ENCODE data around the gene PTPRJ. TPM values are rescaled to one million over a fixed set of nuclear protein-coding genes. Genes with fewer than 3 reads are reported as not detected.
A peak's percentile ranks its signal among the peaks of the same experiment; 100 is the strongest.

The PTPRJ gene
- total and polyA plus RNA-seq, 9 of the 15 experiments (the other 6 are each of a cell fraction or from before 2014, with no cell fraction given): 0.56 to 10.7 (median 4.8) TPM

- TF ChIP-seq, protein P1, sequence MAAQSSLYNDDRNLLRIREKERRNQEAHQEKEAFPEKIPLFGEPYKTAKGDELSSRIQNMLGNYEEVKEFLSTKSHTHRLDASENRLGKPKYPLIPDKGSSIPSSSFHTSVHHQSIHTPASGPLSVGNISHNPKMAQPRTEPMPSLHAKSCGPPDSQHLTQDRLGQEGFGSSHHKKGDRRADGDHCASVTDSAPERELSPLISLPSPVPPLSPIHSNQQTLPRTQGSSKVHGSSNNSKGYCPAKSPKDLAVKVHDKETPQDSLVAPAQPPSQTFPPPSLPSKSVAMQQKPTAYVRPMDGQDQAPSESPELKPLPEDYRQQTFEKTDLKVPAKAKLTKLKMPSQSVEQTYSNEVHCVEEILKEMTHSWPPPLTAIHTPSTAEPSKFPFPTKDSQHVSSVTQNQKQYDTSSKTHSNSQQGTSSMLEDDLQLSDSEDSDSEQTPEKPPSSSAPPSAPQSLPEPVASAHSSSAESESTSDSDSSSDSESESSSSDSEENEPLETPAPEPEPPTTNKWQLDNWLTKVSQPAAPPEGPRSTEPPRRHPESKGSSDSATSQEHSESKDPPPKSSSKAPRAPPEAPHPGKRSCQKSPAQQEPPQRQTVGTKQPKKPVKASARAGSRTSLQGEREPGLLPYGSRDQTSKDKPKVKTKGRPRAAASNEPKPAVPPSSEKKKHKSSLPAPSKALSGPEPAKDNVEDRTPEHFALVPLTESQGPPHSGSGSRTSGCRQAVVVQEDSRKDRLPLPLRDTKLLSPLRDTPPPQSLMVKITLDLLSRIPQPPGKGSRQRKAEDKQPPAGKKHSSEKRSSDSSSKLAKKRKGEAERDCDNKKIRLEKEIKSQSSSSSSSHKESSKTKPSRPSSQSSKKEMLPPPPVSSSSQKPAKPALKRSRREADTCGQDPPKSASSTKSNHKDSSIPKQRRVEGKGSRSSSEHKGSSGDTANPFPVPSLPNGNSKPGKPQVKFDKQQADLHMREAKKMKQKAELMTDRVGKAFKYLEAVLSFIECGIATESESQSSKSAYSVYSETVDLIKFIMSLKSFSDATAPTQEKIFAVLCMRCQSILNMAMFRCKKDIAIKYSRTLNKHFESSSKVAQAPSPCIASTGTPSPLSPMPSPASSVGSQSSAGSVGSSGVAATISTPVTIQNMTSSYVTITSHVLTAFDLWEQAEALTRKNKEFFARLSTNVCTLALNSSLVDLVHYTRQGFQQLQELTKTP (IDR thresholded peaks at IDR 0.05; ENCODE audit: low read depth in 1 of 2, partially characterized antibody in 2 of 2): peak in 1 of 2 experiments; percentile 70
- TF ChIP-seq TCF7L2 (IDR thresholded peaks at IDR 0.05; ENCODE audit: low read depth, low read length): no peak
- TF ChIP-seq SOX6 (IDR thresholded peaks at IDR 0.05): peak; percentile 70; the same call in 1 of the 2 replicates
- TF ChIP-seq FOS (IDR thresholded peaks at IDR 0.05; ENCODE audit: extremely low read depth, insufficient read length): no peak
- peak; percentile 87 for TF ChIP-seq TOE1 (IDR thresholded peaks at IDR 0.05; ENCODE audit: borderline replicate concordance)
- TF ChIP-seq TOE1 (CRISPR knock-in tag; IDR thresholded peaks at IDR 0.05; ENCODE audit: borderline replicate concordance, low read depth): no peak
- TF ChIP-seq MEF2D (tag; conservative IDR thresholded peaks at IDR 0.05; ENCODE audit: low read depth): no peak
- peak in 1 of 2 experiments; percentile 40; a peak in 1 of 4 replicates for TF ChIP-seq ZMIZ1 (IDR thresholded peaks at IDR 0.05; ENCODE audit: low read depth in 2 of 2, low read length in 2 of 2)
- TF ChIP-seq TBL1XR1 (IDR thresholded peaks at IDR 0.05; ENCODE audit: low read length in 2 of 2): 0 out of 4 replicates have a peak, but pooled peaks of 1 of the 2 experiments have one; percentile 53
- peak; percentile 93 for TF ChIP-seq ZFP36 (IDR thresholded peaks at IDR 0.05; ENCODE audit: low read depth, low read length, partially characterized antibody)
- peak; percentile 58; the same call in 1 of the 2 replicates for TF ChIP-seq ZKSCAN1 (IDR thresholded peaks at IDR 0.05; ENCODE audit: low read depth, low read length)
- TF ChIP-seq CBX1 (IDR thresholded peaks at IDR 0.05; ENCODE audit: low read depth): no peak
- 0 out of 2 replicates have a peak, but pooled peaks have one; percentile 6 for TF ChIP-seq ZNF316 (IDR thresholded peaks at IDR 0.05)
- peak in 1 of 2 experiments; percentile 84; a peak in 2 of 4 replicates for TF ChIP-seq ARNT (IDR thresholded peaks at IDR 0.05)
These were observed 32.2 kb upstream of the PTPRJ start (continued) for GRCh38 chr11:47948137-47948536.

Measured in K562 (cell line).